Measurements from ENCODE around the gene TENM4.

The TENM4 gene

GRCh38 chr11:78654866-78655265 is 786.0 kb downstream of the TENM4 start:
- ATAC-seq (ENCODE audit: insufficient read depth, low read depth) (no peak), DNase-seq (no peak)
- Histone ChIP-seq H2AFZ (ENCODE audit: low read depth, low read length) (no peak overlapping the region), H3K27ac (ENCODE audit: low read length) (no peak overlapping the region), H3K9me3 (ENCODE audit: insufficient read depth, low read length, severe bottlenecking) (no peaks in the 10 kb centered on the region), H3K9ac (ENCODE audit: low read depth, low read length) (no peak overlapping the region), H3K4me1 (ENCODE audit: insufficient read depth, low read length) (no peaks in the 10 kb centered on the region), H3K4me2 (ENCODE audit: insufficient read depth, low read length) (no peak overlapping the region), H3K27me3 (ENCODE audit: insufficient read depth, low read length, poor library complexity) (peaks cover 10% of the 10 kb centered on the region), H3K4me3 (ENCODE audit: low read depth in 1 of 2, low read length in 2 of 2) (no peak overlapping the region), H3K79me2 (ENCODE audit: insufficient read depth, low read length) (no peaks in the 10 kb centered on the region), H3K36me3 (ENCODE audit: insufficient read depth, low read length) (no peaks in the 10 kb centered on the region), H4K20me1 (ENCODE audit: insufficient read depth, low read length) (no peaks in the 10 kb centered on the region)
- TF ChIP-seq EZH2 (IDR thresholded peaks at IDR 0.05; ENCODE audit: borderline replicate concordance, low read depth, low read length, severe bottlenecking): no peak
- TF ChIP-seq, protein P1, sequence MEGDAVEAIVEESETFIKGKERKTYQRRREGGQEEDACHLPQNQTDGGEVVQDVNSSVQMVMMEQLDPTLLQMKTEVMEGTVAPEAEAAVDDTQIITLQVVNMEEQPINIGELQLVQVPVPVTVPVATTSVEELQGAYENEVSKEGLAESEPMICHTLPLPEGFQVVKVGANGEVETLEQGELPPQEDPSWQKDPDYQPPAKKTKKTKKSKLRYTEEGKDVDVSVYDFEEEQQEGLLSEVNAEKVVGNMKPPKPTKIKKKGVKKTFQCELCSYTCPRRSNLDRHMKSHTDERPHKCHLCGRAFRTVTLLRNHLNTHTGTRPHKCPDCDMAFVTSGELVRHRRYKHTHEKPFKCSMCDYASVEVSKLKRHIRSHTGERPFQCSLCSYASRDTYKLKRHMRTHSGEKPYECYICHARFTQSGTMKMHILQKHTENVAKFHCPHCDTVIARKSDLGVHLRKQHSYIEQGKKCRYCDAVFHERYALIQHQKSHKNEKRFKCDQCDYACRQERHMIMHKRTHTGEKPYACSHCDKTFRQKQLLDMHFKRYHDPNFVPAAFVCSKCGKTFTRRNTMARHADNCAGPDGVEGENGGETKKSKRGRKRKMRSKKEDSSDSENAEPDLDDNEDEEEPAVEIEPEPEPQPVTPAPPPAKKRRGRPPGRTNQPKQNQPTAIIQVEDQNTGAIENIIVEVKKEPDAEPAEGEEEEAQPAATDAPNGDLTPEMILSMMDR (IDR thresholded peaks at IDR 0.05; ENCODE audit: borderline replicate concordance, extremely low read depth, low read length, poor library complexity, severe bottlenecking): no peak

- H3K79me2 ChIP-seq (ENCODE audit: insufficient read depth, low read length): no peaks in the 10 kb centered on the region
- no peaks in the 10 kb centered on the region for H3K9me3 ChIP-seq (ENCODE audit: insufficient read depth, low read length, severe bottlenecking)
- TF ChIP-seq, protein P1 (IDR thresholded peaks at IDR 0.05; ENCODE audit: borderline replicate concordance, extremely low read depth, low read length, poor library complexity, severe bottlenecking): no peak
- no peak for TF ChIP-seq EZH2 (IDR thresholded peaks at IDR 0.05; ENCODE audit: borderline replicate concordance, low read depth, low read length, severe bottlenecking)
- H3K4me1 ChIP-seq (ENCODE audit: insufficient read depth, low read length): no peaks in the 10 kb centered on the region
- H3K36me3 ChIP-seq (ENCODE audit: insufficient read depth, low read length): no peaks in the 10 kb centered on the region
- peaks cover 10% of the 10 kb centered on the region for H3K27me3 ChIP-seq (ENCODE audit: insufficient read depth, low read length, poor library complexity)
- H2AFZ ChIP-seq (ENCODE audit: low read depth, low read length): no peak overlapping the region
- no peak overlapping the region for H3K27ac ChIP-seq (ENCODE audit: low read length)
- ATAC-seq (ENCODE audit: insufficient read depth, low read depth): no peak
- no peak overlapping the region for H3K4me2 ChIP-seq (ENCODE audit: insufficient read depth, low read length)
- H4K20me1 ChIP-seq (ENCODE audit: insufficient read depth, low read length): no peaks in the 10 kb centered on the region
- no peak overlapping the region for H3K9ac ChIP-seq (ENCODE audit: low read depth, low read length)
- H3K4me3 ChIP-seq (ENCODE audit: low read depth in 1 of 2, low read length in 2 of 2): no peak overlapping the region
- no peak for DNase-seq
Observed at GRCh38 chr11:78654071-78654470, 786.8 kb downstream of the TENM4 start.

GRCh38 chr11:78653294-78653909 is 787.4 kb downstream of the TENM4 start:
- Histone ChIP-seq H3K36me3 (ENCODE audit: insufficient read depth, low read length) (no peaks in the 10 kb centered on the region), H3K4me1 (ENCODE audit: insufficient read depth, low read length) (no peaks in the 10 kb centered on the region), H2AFZ (ENCODE audit: low read depth, low read length) (no peak overlapping the region), H3K27ac (ENCODE audit: low read length) (no peak overlapping the region), H4K20me1 (ENCODE audit: insufficient read depth, low read length) (no peaks in the 10 kb centered on the region), H3K79me2 (ENCODE audit: insufficient read depth, low read length) (no peaks in the 10 kb centered on the region), H3K9ac (ENCODE audit: low read depth, low read length) (no peak overlapping the region), H3K9me3 (ENCODE audit: insufficient read depth, low read length, severe bottlenecking) (no peaks in the 10 kb centered on the region), H3K4me2 (ENCODE audit: insufficient read depth, low read length) (no peak overlapping the region), H3K27me3 (ENCODE audit: insufficient read depth, low read length, poor library complexity) (peaks cover 10% of the 10 kb centered on the region), H3K4me3 (ENCODE audit: low read depth in 1 of 2, low read length in 2 of 2) (no peak overlapping the region)
- TF ChIP-seq, protein P1 (IDR thresholded peaks at IDR 0.05; ENCODE audit: borderline replicate concordance, extremely low read depth, low read length, poor library complexity, severe bottlenecking): no peak
- TF ChIP-seq EZH2 (IDR thresholded peaks at IDR 0.05; ENCODE audit: borderline replicate concordance, low read depth, low read length, severe bottlenecking): no peak
- DNase-seq: no peak
- ATAC-seq (ENCODE audit: insufficient read depth, low read depth): no peak

All from DND-41 (cell line).